Panc1 (cell line): ENCODE data around the gene TEAD4. TPM values are rescaled to one million over a fixed set of nuclear protein-coding genes. Genes with fewer than 3 reads are reported as not detected.

Source experiments
- ATAC-seq: fragments of 200-7000 bp; cut with Tn5 transposase; 2 replicates; pipeline ENCODE4 v1.9.1; 2020; ENCODE audit warnings: mild to moderate bottlenecking, moderate library complexity
- BruUV-seq: library from RNA; stranded (reverse); fragments of 400-500 nt; replicated peaks from 2 replicates; lab custom pipeline; 2021; lab: Mats Ljungman, UMichigan
- CTCF ChIA-PET: fragments of 300-600 bp; sonication (Branson Sonifier 250); formaldehyde crosslinking; loops from one replicate; lab custom pipeline; 2022; ENCODE audit warnings: antibody characterized with exemption; lab: Charles Lee
- POLR2A ChIA-PET: fragments of 300-600 bp; sonication (Branson Sonifier 250); formaldehyde crosslinking; loops from one replicate; lab custom pipeline; 2022; ENCODE audit warnings: antibody characterized with exemption; lab: Charles Lee
- DNase-seq: peaks from one replicate; pipeline ENCODE4 v3.0.0-alpha.2; 2010; ENCODE audit warnings: low read depth, low spot score
- H3K27ac ChIP-seq: 2 replicates; pipeline ENCODE4 v1.5.1; 2011; ENCODE audit warnings: mild to moderate bottlenecking, low read length, inconsistent platforms
- H3K27me3 ChIP-seq: fragments of 200-500 bp; sonication (Bioruptor generic); 2 replicates; pipeline ENCODE4 v1.6.0; 2014; ENCODE audit warnings: low read length, inconsistent platforms; ENCODE audit not compliant: control insufficient read depth, insufficient read depth
- H3K36me3 ChIP-seq: fragments of 200-500 bp; sonication (Bioruptor generic); 2 replicates; pipeline ENCODE4 v1.5.1; 2014; ENCODE audit warnings: inconsistent platforms, mild to moderate bottlenecking, low read length, moderate library complexity; ENCODE audit not compliant: control insufficient read depth, insufficient read depth
- H3K4me1 ChIP-seq: 2 replicates; pipeline ENCODE4 v1.5.1; 2011; ENCODE audit warnings: inconsistent platforms, mild to moderate bottlenecking, low read length, moderate library complexity; ENCODE audit not compliant: control insufficient read depth, insufficient read depth
- H3K4me3 ChIP-seq, 2 experiments: 2 replicates each; pipeline ENCODE4 v1.5.1; 2011 to 2012; ENCODE audit warnings: low read depth in 2 of 2, low read length in 2 of 2, mild to moderate bottlenecking in 2 of 2, inconsistent platforms in 1 of 2, moderate library complexity in 1 of 2
- H3K9me3 ChIP-seq: fragments of 200-500 bp; sonication (Bioruptor generic); 2 replicates; pipeline ENCODE4 v1.5.1; 2014; ENCODE audit warnings: low read depth, mild to moderate bottlenecking, inconsistent platforms, low read length, moderate library complexity; ENCODE audit not compliant: control insufficient read depth, insufficient read depth
- POLR2AphosphoS5 ChIP-seq: IDR thresholded peaks from 2 replicates; pipeline ENCODE4 v1.6.1; 2012; ENCODE audit warnings: mild to moderate bottlenecking, low read depth, low read length, moderate library complexity
- SIN3A ChIP-seq: IDR thresholded peaks from 2 replicates; pipeline ENCODE4 v1.6.1; 2012; ENCODE audit warnings: low read depth, mild to moderate bottlenecking, low read length, moderate library complexity, borderline replicate concordance; ENCODE audit not compliant: insufficient read depth
- TCF7L2 ChIP-seq: IDR thresholded peaks from 2 replicates; pipeline ENCODE4 v1.6.1; 2011; ENCODE audit warnings: mild to moderate bottlenecking, low read depth, low read length, inconsistent platforms
- in situ Hi-C: cut with HindIII; loops from 2 replicates; pipeline ENCODE4 v1.10.0; 2016; ENCODE audit warnings: low sequenced_read_pairs, low pct_unique_long_range_greater_than_20kb
- intact Hi-C: fragments of 100-400 bp; cut with micrococcal nuclease; formaldehyde crosslinking; loops from one replicate; pipeline ENCODE4 v1.10.0; 2022; ENCODE audit not compliant: unreplicated experiment
- total RNA-seq: library from RNA; stranded (reverse); gene quantifications from one replicate; pipeline ENCODE4 v1.2.1, GENCODE V29; 2021; ENCODE audit not compliant: unreplicated experiment
- TF ChIP-seq, protein P1 (sequence below), 2 experiments: IDR thresholded peaks; 2 replicates each; pipeline ENCODE4 v1.6.1; 2011 to 2012; ENCODE audit warnings: low read depth in 2 of 2, control low read depth in 1 of 2, low read length in 1 of 2, mild to moderate bottlenecking in 1 of 2, moderate library complexity in 1 of 2; ENCODE audit not compliant: insufficient read depth in 1 of 2
- TF ChIP-seq, protein P2 (sequence below): fragments of 450-650 bp; IDR thresholded peaks from 2 replicates; pipeline ENCODE4 v1.5.1; 2017; ENCODE audit warnings: mild to moderate bottlenecking

Gene TEAD4
- total RNA-seq, 1 experiment from 2014 or later: 47.6 TPM

DNA sequence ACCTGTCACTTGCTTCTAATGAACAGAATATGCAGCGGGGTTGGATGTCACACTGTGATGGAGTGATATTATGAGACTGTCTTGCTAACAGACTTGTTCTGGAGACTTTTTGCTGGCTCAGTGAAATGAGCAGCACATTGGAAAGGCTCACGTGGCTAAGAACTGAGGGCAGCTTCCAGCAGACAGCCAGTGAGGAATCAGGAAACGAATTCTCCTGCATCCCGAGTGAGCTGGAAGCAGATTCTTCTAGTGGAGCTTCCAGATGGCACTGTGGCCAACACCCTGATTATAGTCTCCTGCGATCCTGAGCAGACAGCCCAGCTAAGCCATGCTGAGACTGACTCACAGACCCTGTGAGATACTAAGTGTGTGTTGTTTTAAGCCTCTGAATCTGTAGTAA, 101.9 kb downstream of the TEAD4 start:
- intact Hi-C loops (no loop called here), in situ Hi-C loops (no loop called here)
- H3K27ac ChIP-seq: no peak overlapping the region
- DNase-seq (no peak), ATAC-seq (no peak)
- TF ChIP-seq, protein P1, sequence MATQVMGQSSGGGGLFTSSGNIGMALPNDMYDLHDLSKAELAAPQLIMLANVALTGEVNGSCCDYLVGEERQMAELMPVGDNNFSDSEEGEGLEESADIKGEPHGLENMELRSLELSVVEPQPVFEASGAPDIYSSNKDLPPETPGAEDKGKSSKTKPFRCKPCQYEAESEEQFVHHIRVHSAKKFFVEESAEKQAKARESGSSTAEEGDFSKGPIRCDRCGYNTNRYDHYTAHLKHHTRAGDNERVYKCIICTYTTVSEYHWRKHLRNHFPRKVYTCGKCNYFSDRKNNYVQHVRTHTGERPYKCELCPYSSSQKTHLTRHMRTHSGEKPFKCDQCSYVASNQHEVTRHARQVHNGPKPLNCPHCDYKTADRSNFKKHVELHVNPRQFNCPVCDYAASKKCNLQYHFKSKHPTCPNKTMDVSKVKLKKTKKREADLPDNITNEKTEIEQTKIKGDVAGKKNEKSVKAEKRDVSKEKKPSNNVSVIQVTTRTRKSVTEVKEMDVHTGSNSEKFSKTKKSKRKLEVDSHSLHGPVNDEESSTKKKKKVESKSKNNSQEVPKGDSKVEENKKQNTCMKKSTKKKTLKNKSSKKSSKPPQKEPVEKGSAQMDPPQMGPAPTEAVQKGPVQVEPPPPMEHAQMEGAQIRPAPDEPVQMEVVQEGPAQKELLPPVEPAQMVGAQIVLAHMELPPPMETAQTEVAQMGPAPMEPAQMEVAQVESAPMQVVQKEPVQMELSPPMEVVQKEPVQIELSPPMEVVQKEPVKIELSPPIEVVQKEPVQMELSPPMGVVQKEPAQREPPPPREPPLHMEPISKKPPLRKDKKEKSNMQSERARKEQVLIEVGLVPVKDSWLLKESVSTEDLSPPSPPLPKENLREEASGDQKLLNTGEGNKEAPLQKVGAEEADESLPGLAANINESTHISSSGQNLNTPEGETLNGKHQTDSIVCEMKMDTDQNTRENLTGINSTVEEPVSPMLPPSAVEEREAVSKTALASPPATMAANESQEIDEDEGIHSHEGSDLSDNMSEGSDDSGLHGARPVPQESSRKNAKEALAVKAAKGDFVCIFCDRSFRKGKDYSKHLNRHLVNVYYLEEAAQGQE (IDR thresholded peaks at IDR 0.05; ENCODE audit: insufficient read depth in 1 of 2, low read depth in 2 of 2, low read length in 1 of 2): no peak
- TF ChIP-seq SIN3A (no peak), TCF7L2 (no peak), POLR2AphosphoS5 (no peak)
- TF ChIP-seq, protein P2, sequence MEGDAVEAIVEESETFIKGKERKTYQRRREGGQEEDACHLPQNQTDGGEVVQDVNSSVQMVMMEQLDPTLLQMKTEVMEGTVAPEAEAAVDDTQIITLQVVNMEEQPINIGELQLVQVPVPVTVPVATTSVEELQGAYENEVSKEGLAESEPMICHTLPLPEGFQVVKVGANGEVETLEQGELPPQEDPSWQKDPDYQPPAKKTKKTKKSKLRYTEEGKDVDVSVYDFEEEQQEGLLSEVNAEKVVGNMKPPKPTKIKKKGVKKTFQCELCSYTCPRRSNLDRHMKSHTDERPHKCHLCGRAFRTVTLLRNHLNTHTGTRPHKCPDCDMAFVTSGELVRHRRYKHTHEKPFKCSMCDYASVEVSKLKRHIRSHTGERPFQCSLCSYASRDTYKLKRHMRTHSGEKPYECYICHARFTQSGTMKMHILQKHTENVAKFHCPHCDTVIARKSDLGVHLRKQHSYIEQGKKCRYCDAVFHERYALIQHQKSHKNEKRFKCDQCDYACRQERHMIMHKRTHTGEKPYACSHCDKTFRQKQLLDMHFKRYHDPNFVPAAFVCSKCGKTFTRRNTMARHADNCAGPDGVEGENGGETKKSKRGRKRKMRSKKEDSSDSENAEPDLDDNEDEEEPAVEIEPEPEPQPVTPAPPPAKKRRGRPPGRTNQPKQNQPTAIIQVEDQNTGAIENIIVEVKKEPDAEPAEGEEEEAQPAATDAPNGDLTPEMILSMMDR: no peak
- no peaks in the 10 kb centered on the region for H3K36me3 ChIP-seq
- no peaks in the 10 kb centered on the region for H3K9me3 ChIP-seq
- no peak overlapping the region for H3K4me3 ChIP-seq
- H3K27me3 ChIP-seq: no peaks in the 10 kb centered on the region
- POLR2A ChIA-PET: no interaction called here
- no TSS peak for BruUV-seq
- CTCF ChIA-PET: no interaction called here
- H3K4me1 ChIP-seq: no peaks in the 10 kb centered on the region

DNA sequence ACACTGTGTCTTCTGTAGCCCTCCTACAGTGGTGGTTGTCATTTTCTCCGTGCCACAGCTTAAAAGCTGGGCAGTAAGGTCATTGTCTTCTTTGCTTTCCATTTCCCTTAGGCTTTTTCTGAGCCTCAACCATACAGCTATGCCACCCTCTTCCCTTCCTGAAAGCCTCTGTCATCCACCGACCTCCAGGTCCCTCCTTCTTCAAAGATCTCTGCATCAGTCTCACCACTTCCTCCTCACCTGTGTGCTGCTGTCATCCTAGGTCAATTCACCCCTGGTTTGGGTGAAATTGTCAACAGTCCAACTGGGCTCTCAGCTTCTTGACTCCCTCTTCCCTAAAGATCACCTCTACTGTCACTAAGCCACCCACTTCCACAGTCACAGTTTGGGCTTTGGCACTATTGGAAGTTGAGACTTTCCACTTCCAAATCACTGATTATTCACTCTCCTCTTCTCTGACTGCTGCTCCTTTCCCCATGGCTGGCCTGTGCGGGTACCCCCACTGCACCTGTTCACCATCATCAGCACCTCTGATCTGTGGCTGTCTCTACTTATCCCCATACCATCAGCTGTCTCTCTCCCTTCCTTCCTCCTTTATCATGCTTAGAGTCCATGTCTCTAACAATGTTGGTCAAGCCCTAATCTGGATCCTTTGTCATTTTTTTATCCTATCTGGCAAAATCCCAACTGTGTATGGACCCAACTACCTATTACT, 102.5 kb downstream of the TEAD4 start:
- ATAC-seq (no peak), DNase-seq (no peak)
- Histone ChIP-seq H3K27me3 (no peaks in the 10 kb centered on the region), H3K4me3 (no peak overlapping the region), H3K9me3 (no peaks in the 10 kb centered on the region), H3K36me3 (no peaks in the 10 kb centered on the region), H3K4me1 (no peaks in the 10 kb centered on the region), H3K27ac (no peak overlapping the region)
- POLR2A ChIA-PET: no interaction called here
- in situ Hi-C loops: no loop called here
- CTCF ChIA-PET: no interaction called here
- intact Hi-C loops: no loop called here
- no TSS peak for BruUV-seq
- TF ChIP-seq, protein P2: no peak
- no peak for TF ChIP-seq POLR2AphosphoS5
- TF ChIP-seq, protein P1 (IDR thresholded peaks at IDR 0.05; ENCODE audit: insufficient read depth in 1 of 2, low read depth in 2 of 2, low read length in 1 of 2): no peak
- no peak for TF ChIP-seq SIN3A
- no peak for TF ChIP-seq TCF7L2
